Esophagus squamous epithelium (tissue), 5 donors: ENCODE data around the gene SLC4A9. TPM values are rescaled to one million over a fixed set of nuclear protein-coding genes. Genes with fewer than 3 reads are reported as not detected.

Source experiments
- DNase-seq: peaks from one replicate; lab custom pipeline; 2025; lab: John Stamatoyannopoulos, UW
- H3K27ac ChIP-seq, 4 donors: fragments of 200-600 bp; sonication (generic); one replicate each; pipeline ENCODE4 v1.5.1; 2016 to 2019; ENCODE audit warnings: mild to moderate bottlenecking in 1 of 4
- H3K27me3 ChIP-seq, 4 donors: fragments of 200-600 bp; sonication (generic); 1 replicate in 3 of 4; 2 replicates in 1 of 4; pipeline versions ENCODE4 v1.5.1 to v1.6.0; 2017 to 2021; ENCODE audit warnings: antibody characterized with exemption in 1 of 4
- H3K36me3 ChIP-seq, 3 donors: fragments of 200-600 bp; sonication (generic); one replicate each; pipeline ENCODE4 v1.5.1; 2016 to 2019
- H3K4me1 ChIP-seq, 3 donors: fragments of 200-600 bp; sonication (generic); one replicate each; pipeline ENCODE4 v1.5.1; 2017 to 2019
- H3K4me3 ChIP-seq, 4 donors: fragments of 200-600 bp; sonication (generic); 1 replicate in 3 of 4; 2 replicates in 1 of 4; pipeline ENCODE4 v1.5.1; 2016 to 2019; ENCODE audit warnings: mild to moderate bottlenecking in 2 of 4, moderate library complexity in 1 of 4
- H3K9me3 ChIP-seq, 3 donors: fragments of 200-600 bp; sonication (generic); one replicate each; pipeline ENCODE4 v1.5.1; 2016 to 2019
- POLR2A ChIP-seq, 4 donors: fragments of 450-650 bp; IDR thresholded peaks; one replicate each; pipeline ENCODE4 v1.6.1; 2017; ENCODE audit warnings: antibody characterized with exemption in 4 of 4, mild to moderate bottlenecking in 4 of 4, moderate library complexity in 3 of 4
- WGBS, 2 donors: methylation state at CpG; one replicate each; pipeline ENCODE4 v1.1.5; 2018; 5-methylcytosine and 5-hydroxymethylcytosine counted together
- intact Hi-C: fragments of 100-400 bp; cut with DNase I; formaldehyde crosslinking; loops from one replicate; pipeline ENCODE4 v1.15.0; 2022
- total RNA-seq, 4 donors: library from RNA; depleted of rRNA; stranded (reverse); fragments of >200 nt; gene quantifications; one replicate each; pipeline ENCODE4 v1.1.0, GENCODE V29; 2016
- TF ChIP-seq, protein P1 (sequence below), 6 experiments: fragments of 450-650 bp in 4 of 6; fragments of 200-600 bp in 2 of 6; sonication (generic) in 2 of 6; IDR thresholded peaks; one replicate each; pipeline ENCODE4 v1.5.1; 2016 to 2019; ENCODE audit warnings: antibody characterized with exemption in 6 of 6, mild to moderate bottlenecking in 4 of 6, moderate library complexity in 4 of 6
- donor health status: DM: yes; HTN: yes; CAD: no.

SLC4A9 gene
- total RNA-seq, 4 donors from 2014 or later = 0.04 to 1.2 TPM; not detected in 2

DNA sequence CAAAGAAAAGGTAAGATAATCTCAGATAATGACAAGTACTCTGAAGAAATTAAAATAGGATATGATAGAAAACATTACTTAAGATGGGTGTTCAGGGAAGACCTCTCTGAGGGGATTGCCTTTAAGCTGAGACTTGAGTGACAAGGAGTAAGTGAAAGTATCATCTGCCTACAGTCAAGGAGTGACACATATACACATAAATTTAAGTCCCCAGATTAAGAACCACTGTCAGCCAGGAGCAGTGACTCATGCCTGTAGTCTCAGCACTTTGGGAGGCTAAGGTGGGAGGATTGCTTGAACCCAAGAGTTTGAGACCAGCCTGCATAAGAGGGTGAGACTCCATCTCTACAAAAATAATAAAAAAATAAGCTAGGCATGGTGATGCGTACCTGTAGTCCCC, 22.0 kb downstream of the SLC4A9 start:
- H3K9me3 ChIP-seq = no peaks in the 10 kb centered on the region
- H3K4me3 ChIP-seq = no peak overlapping the region
- no peak for TF ChIP-seq POLR2A (IDR thresholded peaks at IDR 0.05)
- TF ChIP-seq, protein P1, sequence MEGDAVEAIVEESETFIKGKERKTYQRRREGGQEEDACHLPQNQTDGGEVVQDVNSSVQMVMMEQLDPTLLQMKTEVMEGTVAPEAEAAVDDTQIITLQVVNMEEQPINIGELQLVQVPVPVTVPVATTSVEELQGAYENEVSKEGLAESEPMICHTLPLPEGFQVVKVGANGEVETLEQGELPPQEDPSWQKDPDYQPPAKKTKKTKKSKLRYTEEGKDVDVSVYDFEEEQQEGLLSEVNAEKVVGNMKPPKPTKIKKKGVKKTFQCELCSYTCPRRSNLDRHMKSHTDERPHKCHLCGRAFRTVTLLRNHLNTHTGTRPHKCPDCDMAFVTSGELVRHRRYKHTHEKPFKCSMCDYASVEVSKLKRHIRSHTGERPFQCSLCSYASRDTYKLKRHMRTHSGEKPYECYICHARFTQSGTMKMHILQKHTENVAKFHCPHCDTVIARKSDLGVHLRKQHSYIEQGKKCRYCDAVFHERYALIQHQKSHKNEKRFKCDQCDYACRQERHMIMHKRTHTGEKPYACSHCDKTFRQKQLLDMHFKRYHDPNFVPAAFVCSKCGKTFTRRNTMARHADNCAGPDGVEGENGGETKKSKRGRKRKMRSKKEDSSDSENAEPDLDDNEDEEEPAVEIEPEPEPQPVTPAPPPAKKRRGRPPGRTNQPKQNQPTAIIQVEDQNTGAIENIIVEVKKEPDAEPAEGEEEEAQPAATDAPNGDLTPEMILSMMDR (IDR thresholded peaks at IDR 0.05) = no peak
- H3K36me3 ChIP-seq = no peaks in the 10 kb centered on the region
- no peak for DNase-seq
- no peak overlapping the region for H3K27ac ChIP-seq
- no peaks in the 10 kb centered on the region for H3K27me3 ChIP-seq
- intact Hi-C loops = no loop called here
- H3K4me1 ChIP-seq = no peaks in the 10 kb centered on the region
- 82 to 90% methylated on average over 1 of the region's 1 CpG for WGBS, 2 donors

DNA sequence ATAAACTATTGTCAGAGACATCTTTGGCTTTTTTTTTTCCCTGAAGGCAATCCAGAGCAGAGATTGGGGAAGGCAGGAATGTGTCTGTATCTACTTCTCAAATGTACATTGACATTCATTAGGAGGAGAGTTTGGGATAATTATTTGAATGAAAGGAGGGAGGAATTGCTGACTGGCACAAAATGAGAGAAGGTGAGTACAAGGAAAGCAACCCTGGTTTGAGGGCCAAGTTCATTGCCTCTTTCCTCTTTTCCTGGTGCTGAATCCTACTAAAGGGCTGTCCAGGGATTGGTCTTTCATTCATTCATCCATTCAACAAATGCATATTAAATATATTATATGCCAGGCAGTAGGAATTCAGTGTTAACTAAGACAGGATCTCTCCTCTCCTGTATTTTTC, 22.9 kb downstream of the SLC4A9 start:
- no peaks in the 10 kb centered on the region for H3K27me3 ChIP-seq
- intact Hi-C loops = no loop called here
- no peak for DNase-seq

GRCh38 chr5:140383300-140383699, 23.3 kb downstream of the SLC4A9 start:
- TF ChIP-seq, protein P1 (IDR thresholded peaks at IDR 0.05) = no peak
- no peak for TF ChIP-seq POLR2A (IDR thresholded peaks at IDR 0.05)
- no peak overlapping the region for H3K4me3 ChIP-seq

More for the DNA sequence above, 22.9 kb downstream of the SLC4A9 start:
- Histone ChIP-seq H3K36me3 (no peaks in the 10 kb centered on the region), H3K4me3 (no peak overlapping the region), H3K4me1 (no peaks in the 10 kb centered on the region), H3K27ac (no peak overlapping the region), H3K9me3 (no peaks in the 10 kb centered on the region)
- TF ChIP-seq, protein P1 (IDR thresholded peaks at IDR 0.05) = no peak
- TF ChIP-seq POLR2A (IDR thresholded peaks at IDR 0.05) = no peak

DNA sequence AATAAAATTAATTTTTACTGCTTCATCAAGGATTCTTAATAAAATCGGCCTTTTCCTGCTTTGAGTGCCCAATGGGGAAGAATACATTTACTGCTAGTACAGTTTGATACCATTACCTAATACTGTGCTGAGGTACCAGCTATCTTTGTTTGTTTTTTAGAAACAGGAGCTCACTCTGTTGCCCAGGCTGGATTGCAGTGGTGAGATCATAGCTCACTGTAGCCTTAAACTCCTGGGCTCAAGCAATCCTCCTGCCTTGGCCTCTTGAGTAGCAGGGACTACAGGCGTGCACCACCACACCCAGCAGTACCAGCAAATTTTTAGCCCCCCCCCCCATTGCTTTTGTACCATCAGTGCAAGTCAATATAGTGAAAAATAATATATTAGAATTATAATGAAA, 28.1 kb downstream of the SLC4A9 start:
- H3K36me3 ChIP-seq = no peaks in the 10 kb centered on the region
- H3K27me3 ChIP-seq = no peaks in the 10 kb centered on the region
- no peak for TF ChIP-seq POLR2A (IDR thresholded peaks at IDR 0.05)
- TF ChIP-seq, protein P1 (IDR thresholded peaks at IDR 0.05) = no peak
- H3K4me3 ChIP-seq = no peak overlapping the region
- peaks cover 0 to 11% (median 0%) of the 10 kb centered on the region in 3 donors for H3K4me1 ChIP-seq
- intact Hi-C loops = no loop called here
- DNase-seq = no peak
- H3K9me3 ChIP-seq = no peaks in the 10 kb centered on the region
- 80 to 100% methylated on average over 1 to 2 of the region's 2 CpGs for WGBS, 2 donors
- no peak overlapping the region for H3K27ac ChIP-seq

More at GRCh38 chr5:140383300-140383699, 23.3 kb downstream of the SLC4A9 start:
- DNase-seq = no peak
- no peaks in the 10 kb centered on the region for H3K9me3 ChIP-seq
- H3K27me3 ChIP-seq = no peaks in the 10 kb centered on the region
- intact Hi-C loops = no loop called here
- no peak overlapping the region for H3K27ac ChIP-seq
- no peaks in the 10 kb centered on the region for H3K36me3 ChIP-seq
- 97 to 100% methylated on average over 2 of the region's 2 CpGs for WGBS, 2 donors
- H3K4me1 ChIP-seq = no peaks in the 10 kb centered on the region

GRCh38 chr5:140391312-140391711, 31.3 kb downstream of the SLC4A9 start:
- H3K9me3 ChIP-seq = no peaks in the 10 kb centered on the region
- no peaks in the 10 kb centered on the region for H3K27me3 ChIP-seq
- H3K4me1 ChIP-seq = peaks cover 0 to 11% (median 0%) of the 10 kb centered on the region in 3 donors
- no peak for DNase-seq
- 59 to 64% methylated on average over 1 of the region's 1 CpG for WGBS, 2 donors
- TF ChIP-seq, protein P1 (IDR thresholded peaks at IDR 0.05) = no peak
- no peak for TF ChIP-seq POLR2A (IDR thresholded peaks at IDR 0.05)
- intact Hi-C loops = no loop called here
- peaks cover 0 to 3% (median 0%) of the 10 kb centered on the region in 3 donors for H3K36me3 ChIP-seq
- H3K4me3 ChIP-seq = no peak overlapping the region
- peak overlapping the region in 2 of 4 donors; percentile 55 for H3K27ac ChIP-seq
